ENCODE data around the gene ITGB8.

DNA sequence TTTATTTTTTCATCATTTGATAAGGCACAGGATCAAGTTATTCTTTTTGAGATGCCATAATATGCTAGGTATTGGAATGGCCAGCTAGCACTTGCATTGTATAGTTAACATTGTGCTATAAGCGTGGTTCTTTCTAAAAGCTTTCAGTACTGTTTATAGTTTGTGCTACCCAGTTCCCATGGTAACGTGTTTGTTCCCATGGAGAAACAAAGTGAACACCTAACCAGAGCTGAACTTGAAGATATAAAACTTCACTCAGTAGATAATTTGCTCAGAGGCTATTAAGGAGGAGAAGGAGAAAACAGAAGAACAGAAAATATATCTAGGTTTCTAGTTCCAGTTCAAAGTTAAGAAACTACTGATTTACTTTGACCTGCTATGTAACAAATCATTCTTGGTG lies 23.6 kb upstream of the ITGB8 start:
- TF ChIP-seq FOS (IDR thresholded peaks at IDR 0.05; ENCODE audit: low read depth, low read length): no peak
- TF ChIP-seq RAD21 (IDR thresholded peaks at IDR 0.05; ENCODE audit: low read length): no peak
- TF ChIP-seq, protein P1, sequence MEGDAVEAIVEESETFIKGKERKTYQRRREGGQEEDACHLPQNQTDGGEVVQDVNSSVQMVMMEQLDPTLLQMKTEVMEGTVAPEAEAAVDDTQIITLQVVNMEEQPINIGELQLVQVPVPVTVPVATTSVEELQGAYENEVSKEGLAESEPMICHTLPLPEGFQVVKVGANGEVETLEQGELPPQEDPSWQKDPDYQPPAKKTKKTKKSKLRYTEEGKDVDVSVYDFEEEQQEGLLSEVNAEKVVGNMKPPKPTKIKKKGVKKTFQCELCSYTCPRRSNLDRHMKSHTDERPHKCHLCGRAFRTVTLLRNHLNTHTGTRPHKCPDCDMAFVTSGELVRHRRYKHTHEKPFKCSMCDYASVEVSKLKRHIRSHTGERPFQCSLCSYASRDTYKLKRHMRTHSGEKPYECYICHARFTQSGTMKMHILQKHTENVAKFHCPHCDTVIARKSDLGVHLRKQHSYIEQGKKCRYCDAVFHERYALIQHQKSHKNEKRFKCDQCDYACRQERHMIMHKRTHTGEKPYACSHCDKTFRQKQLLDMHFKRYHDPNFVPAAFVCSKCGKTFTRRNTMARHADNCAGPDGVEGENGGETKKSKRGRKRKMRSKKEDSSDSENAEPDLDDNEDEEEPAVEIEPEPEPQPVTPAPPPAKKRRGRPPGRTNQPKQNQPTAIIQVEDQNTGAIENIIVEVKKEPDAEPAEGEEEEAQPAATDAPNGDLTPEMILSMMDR (conservative IDR thresholded peaks at IDR 0.05; ENCODE audit: low read depth, low read length): no peak
- TF ChIP-seq POLR2A (IDR thresholded peaks at IDR 0.05; ENCODE audit: low read depth, low read length): no peak
- no peak for TF ChIP-seq RCOR1 (IDR thresholded peaks at IDR 0.05; ENCODE audit: insufficient replicate concordance, low read length)
- no peak for TF ChIP-seq MXI1 (IDR thresholded peaks at IDR 0.05; ENCODE audit: borderline replicate concordance, low read depth, low read length)
- TF ChIP-seq MAZ (IDR thresholded peaks at IDR 0.05; ENCODE audit: borderline replicate concordance, low read depth, low read length): no peak
- no peak for TF ChIP-seq BHLHE40 (IDR thresholded peaks at IDR 0.05; ENCODE audit: low read depth, low read length)

All from IMR-90 (cell line).